Smooth muscle cell (in vitro differentiated cells): Measurements from ENCODE around the gene RPP25. TPM values are rescaled to one million over a fixed set of nuclear protein-coding genes. Genes with fewer than 3 reads are reported as not detected.

Experiments
- DNase-seq: peaks from one replicate; lab custom pipeline; 2025; ENCODE audit not compliant: unreplicated experiment; lab: John Stamatoyannopoulos, UW
- H2AFZ ChIP-seq: fragments of 200-600 bp; sonication (generic); 2 replicates; pipeline ENCODE4 v1.6.0; 2016; ENCODE audit warnings: antibody characterized with exemption, low read depth, mild to moderate bottlenecking
- H3F3A ChIP-seq: fragments of 200-600 bp; sonication (generic); 2 replicates; pipeline ENCODE4 v1.6.0; 2017; ENCODE audit warnings: antibody characterized with exemption, low read depth
- H3K27ac ChIP-seq: fragments of 200-600 bp; sonication (generic); 2 replicates; pipeline ENCODE4 v1.5.1; 2016; ENCODE audit warnings: low read depth, mild to moderate bottlenecking
- H3K27me3 ChIP-seq: fragments of 200-600 bp; sonication (generic); 2 replicates; pipeline ENCODE4 v1.6.1; 2016; ENCODE audit warnings: low read depth, mild to moderate bottlenecking
- H3K36me3 ChIP-seq: fragments of 200-600 bp; sonication (generic); 2 replicates; pipeline ENCODE4 v1.5.1; 2016; ENCODE audit warnings: low read depth
- H3K4me1 ChIP-seq: fragments of 200-600 bp; sonication (generic); 2 replicates; pipeline ENCODE4 v1.5.1; 2016; ENCODE audit warnings: low read depth
- H3K4me2 ChIP-seq: fragments of 200-600 bp; sonication (generic); 2 replicates; pipeline ENCODE4 v1.6.0; 2016; ENCODE audit warnings: mild to moderate bottlenecking
- H3K4me3 ChIP-seq: fragments of 200-600 bp; sonication (generic); 2 replicates; pipeline ENCODE4 v1.5.1; 2016; ENCODE audit warnings: mild to moderate bottlenecking
- H3K79me2 ChIP-seq: fragments of 200-600 bp; sonication (generic); 2 replicates; pipeline ENCODE4 v1.6.0; 2016; ENCODE audit warnings: low read depth, mild to moderate bottlenecking
- H3K9ac ChIP-seq: fragments of 200-600 bp; sonication (generic); 2 replicates; pipeline ENCODE4 v1.6.0; 2016; ENCODE audit warnings: low read depth
- H3K9me3 ChIP-seq: fragments of 200-600 bp; sonication (generic); replicated peaks from 2 replicates; pipeline ENCODE4 v1.5.1; 2016; ENCODE audit warnings: low read depth
- H4K20me1 ChIP-seq: fragments of 200-600 bp; sonication (generic); 2 replicates; pipeline ENCODE4 v1.6.0; 2016; ENCODE audit warnings: low read depth
- WGBS: methylation state at CpG from one replicate; pipeline ENCODE4 v1.1.7; 2016; ENCODE audit warnings: low lambda C conversion rate; 5-methylcytosine and 5-hydroxymethylcytosine counted together
- polyA plus RNA-seq: library from polyadenylated mRNA; unstranded; fragments of >200 nt; fragmentation: Nextera tagmentation; extraction: Ambion mirVana; gene quantifications from 2 replicates; pipeline ENCODE4 v1.2.1, GENCODE V29; 2016
- total RNA-seq: library from RNA; depleted of rRNA; stranded (reverse); fragments of >200 nt; gene quantifications from 2 replicates; pipeline ENCODE4 v1.2.3, GENCODE V29; 2014
- TF ChIP-seq, protein P1 (sequence below): fragments of 200-600 bp; sonication (generic); IDR thresholded peaks from 2 replicates; pipeline ENCODE4 v1.5.1; 2017; ENCODE audit warnings: borderline replicate concordance, mild to moderate bottlenecking, antibody characterized with exemption; ENCODE audit not compliant: insufficient read depth, poor library complexity, severe bottlenecking

The RPP25 gene
- total and polyA plus RNA-seq, 2 experiments from 2014 or later = 8.7 to 26.2 TPM

DNA sequence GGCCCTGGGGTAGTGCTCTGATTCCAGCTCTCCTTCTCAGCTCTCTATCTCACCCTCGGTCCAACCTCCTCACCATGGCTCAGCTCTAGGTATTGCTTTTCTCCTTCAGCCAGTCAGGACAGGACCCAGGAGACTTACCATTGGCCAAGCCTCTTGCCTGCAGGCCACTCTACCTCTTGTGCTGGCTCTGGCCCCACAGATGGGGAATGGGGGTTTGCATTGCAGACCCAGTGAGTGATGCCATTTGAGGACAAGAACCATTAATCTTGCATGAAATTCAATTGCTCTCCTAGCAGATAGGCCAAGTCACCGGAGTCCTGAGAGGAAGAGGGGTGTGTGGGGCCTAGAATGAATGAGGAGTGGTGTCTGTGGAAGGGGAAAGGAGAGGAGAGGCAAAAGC is 6.1 kb upstream of the RPP25 start:
- H3K9me3 ChIP-seq = no peaks in the 10 kb centered on the region
- peaks cover 6% of the 10 kb centered on the region for H3K27me3 ChIP-seq
- TF ChIP-seq, protein P1, sequence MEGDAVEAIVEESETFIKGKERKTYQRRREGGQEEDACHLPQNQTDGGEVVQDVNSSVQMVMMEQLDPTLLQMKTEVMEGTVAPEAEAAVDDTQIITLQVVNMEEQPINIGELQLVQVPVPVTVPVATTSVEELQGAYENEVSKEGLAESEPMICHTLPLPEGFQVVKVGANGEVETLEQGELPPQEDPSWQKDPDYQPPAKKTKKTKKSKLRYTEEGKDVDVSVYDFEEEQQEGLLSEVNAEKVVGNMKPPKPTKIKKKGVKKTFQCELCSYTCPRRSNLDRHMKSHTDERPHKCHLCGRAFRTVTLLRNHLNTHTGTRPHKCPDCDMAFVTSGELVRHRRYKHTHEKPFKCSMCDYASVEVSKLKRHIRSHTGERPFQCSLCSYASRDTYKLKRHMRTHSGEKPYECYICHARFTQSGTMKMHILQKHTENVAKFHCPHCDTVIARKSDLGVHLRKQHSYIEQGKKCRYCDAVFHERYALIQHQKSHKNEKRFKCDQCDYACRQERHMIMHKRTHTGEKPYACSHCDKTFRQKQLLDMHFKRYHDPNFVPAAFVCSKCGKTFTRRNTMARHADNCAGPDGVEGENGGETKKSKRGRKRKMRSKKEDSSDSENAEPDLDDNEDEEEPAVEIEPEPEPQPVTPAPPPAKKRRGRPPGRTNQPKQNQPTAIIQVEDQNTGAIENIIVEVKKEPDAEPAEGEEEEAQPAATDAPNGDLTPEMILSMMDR = no peak
- no peaks in the 10 kb centered on the region for H4K20me1 ChIP-seq
- no peak overlapping the region for H2AFZ ChIP-seq
- H3K4me1 ChIP-seq = peaks cover 13% of the 10 kb centered on the region
- DNase-seq = no peak
- no peak overlapping the region for H3K27ac ChIP-seq
- no peak overlapping the region for H3K9ac ChIP-seq
- H3K4me2 ChIP-seq = no peak overlapping the region
- H3K4me3 ChIP-seq = no peak overlapping the region
- peaks cover 2% of the 10 kb centered on the region for H3F3A ChIP-seq
- 62% methylated on average over 2 of the region's 2 CpGs for WGBS
- no peaks in the 10 kb centered on the region for H3K79me2 ChIP-seq
- no peaks in the 10 kb centered on the region for H3K36me3 ChIP-seq

DNA sequence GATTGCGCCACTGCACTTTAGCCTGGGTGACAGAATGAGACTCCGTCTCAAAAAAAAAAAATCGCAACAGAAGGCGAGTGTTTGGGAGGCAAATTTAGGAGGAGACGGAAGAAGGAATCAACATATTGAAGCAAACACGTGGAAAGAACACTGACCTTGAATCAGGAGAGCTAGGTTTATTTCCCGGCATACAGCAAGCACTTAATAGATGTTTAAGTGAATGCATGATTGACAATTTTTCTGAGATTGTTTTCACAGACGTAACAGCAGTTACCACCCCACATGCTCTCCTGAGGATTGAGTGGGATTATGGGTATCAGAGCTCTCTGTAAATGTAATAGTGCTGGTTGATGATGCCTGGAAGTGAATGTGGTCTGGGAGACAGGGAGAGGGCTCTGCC is 5.6 kb upstream of the RPP25 start:
- Histone ChIP-seq H3K27ac (no peak overlapping the region), H3K4me1 (peaks cover 13% of the 10 kb centered on the region), H3K36me3 (no peaks in the 10 kb centered on the region), H3K9ac (no peak overlapping the region), H3K4me3 (no peak overlapping the region), H2AFZ (no peak overlapping the region), H3K4me2 (no peak overlapping the region), H4K20me1 (no peaks in the 10 kb centered on the region), H3K27me3 (peaks cover 6% of the 10 kb centered on the region), H3K79me2 (no peaks in the 10 kb centered on the region), H3F3A (peaks cover 7% of the 10 kb centered on the region), H3K9me3 (no peaks in the 10 kb centered on the region)
- DNase-seq = no peak
- TF ChIP-seq, protein P1 = no peak
- WGBS = 75% methylated on average over 8 of the region's 8 CpGs

DNA sequence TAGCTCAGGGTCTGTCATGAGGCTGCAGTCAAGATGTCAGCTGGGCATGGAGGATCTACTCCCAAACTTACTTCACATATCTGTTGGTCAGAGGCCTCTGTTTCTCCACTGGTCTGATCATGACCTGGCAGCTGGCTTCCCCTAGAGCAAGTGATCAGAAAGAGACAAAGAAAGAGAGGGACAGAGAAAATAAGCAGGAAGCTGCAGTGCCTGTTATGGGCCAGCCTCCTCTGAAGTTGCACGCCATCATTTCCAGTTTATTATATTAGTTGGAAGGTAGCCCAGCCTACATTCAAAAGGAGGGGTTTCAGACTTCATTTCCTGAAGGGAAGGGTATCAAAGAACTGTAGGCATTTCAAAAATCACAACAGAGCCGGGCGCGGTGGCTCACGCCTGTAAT is 5.0 kb upstream of the RPP25 start:
- no peak overlapping the region for H3K9ac ChIP-seq
- peaks cover 13% of the 10 kb centered on the region for H3K4me1 ChIP-seq
- H3K4me3 ChIP-seq = no peak overlapping the region
- no peaks in the 10 kb centered on the region for H3K36me3 ChIP-seq
- H3K4me2 ChIP-seq = no peak overlapping the region
- no peaks in the 10 kb centered on the region for H4K20me1 ChIP-seq
- H3K27ac ChIP-seq = no peak overlapping the region
- no peaks in the 10 kb centered on the region for H3K9me3 ChIP-seq
- TF ChIP-seq, protein P1 = no peak
- no peaks in the 10 kb centered on the region for H3K79me2 ChIP-seq
- 95% methylated on average over 5 of the region's 5 CpGs for WGBS
- H3F3A ChIP-seq = peaks cover 7% of the 10 kb centered on the region
- H2AFZ ChIP-seq = no peak overlapping the region
- DNase-seq = no peak
- H3K27me3 ChIP-seq = peaks cover 6% of the 10 kb centered on the region

GRCh38 chr15:74960995-74961588 is 4.5 kb upstream of the RPP25 start:
- Histone ChIP-seq H3K4me3 (no peak overlapping the region), H3K36me3 (no peaks in the 10 kb centered on the region), H3K9me3 (no peaks in the 10 kb centered on the region), H3K79me2 (no peaks in the 10 kb centered on the region), H3K27me3 (peaks cover 6% of the 10 kb centered on the region), H4K20me1 (no peaks in the 10 kb centered on the region), H3K4me2 (no peak overlapping the region), H3K27ac (no peak overlapping the region), H3K4me1 (peaks cover 13% of the 10 kb centered on the region), H3K9ac (no peak overlapping the region), H3F3A (peaks cover 7% of the 10 kb centered on the region), H2AFZ (no peak overlapping the region)
- WGBS = 79% methylated on average over 3 of the region's 3 CpGs
- TF ChIP-seq, protein P1 = no peak
- no peak for DNase-seq
